HepG2 (cell line): ENCODE results near the gene RPEL1.

Source experiments
- BHLHE40 ChIP-seq: IDR thresholded peaks from 2 replicates; pipeline ENCODE4 v1.6.1; 2011; ENCODE audit warnings: low read length, improper control_type of control experiment
- CTCF ChIP-seq: sonication (generic); formaldehyde crosslinking; IDR thresholded peaks from 2 replicates; pipeline ENCODE4 v1.5.0; 2020; ENCODE audit warnings: mild to moderate bottlenecking, missing genetic modification reagents, moderate library complexity
- EZH2 ChIP-seq: conservative IDR thresholded peaks from 2 replicates; pipeline ENCODE4 v1.6.1; 2012; ENCODE audit warnings: mild to moderate bottlenecking, low read depth, low read length, moderate library complexity
- FLYWCH1 ChIP-seq: sonication (generic); formaldehyde crosslinking; IDR thresholded peaks from 2 replicates; pipeline ENCODE4 v1.8.1; 2023; ENCODE audit warnings: mild to moderate bottlenecking, missing genetic modification reagents
- FOXC1 ChIP-seq: sonication (generic); formaldehyde crosslinking; IDR thresholded peaks from 2 replicates; pipeline ENCODE4 v1.8.0; 2022; ENCODE audit warnings: mild to moderate bottlenecking, missing genetic modification reagents, borderline replicate concordance
- POLR2A ChIP-seq, 2 experiments: IDR thresholded peaks; 2 replicates each; pipeline ENCODE4 v1.6.1; 2011; ENCODE audit warnings: low read depth in 2 of 2, low read length in 2 of 2, mild to moderate bottlenecking in 1 of 2, moderate library complexity in 1 of 2; ENCODE audit not compliant: insufficient read depth in 1 of 2
- SKIL ChIP-seq: sonication (generic); formaldehyde crosslinking; IDR thresholded peaks from 2 replicates; pipeline ENCODE4 v1.8.0; 2022; ENCODE audit warnings: missing genetic modification reagents, mild to moderate bottlenecking, moderate library complexity, borderline replicate concordance
- SMARCC2 ChIP-seq: fragments of 450-650 bp; IDR thresholded peaks from 2 replicates; pipeline ENCODE4 v1.6.1; 2017; ENCODE audit warnings: antibody characterized with exemption, mild to moderate bottlenecking
- SSRP1 ChIP-seq: IDR thresholded peaks from 2 replicates; pipeline ENCODE4 v1.6.1; 2016; ENCODE audit warnings: control low read depth
- SUZ12 ChIP-seq: fragments of 150-350 bp; IDR thresholded peaks from 2 replicates; pipeline ENCODE4 v1.6.1; 2014; ENCODE audit warnings: low read depth, low read length
- ZNF274 ChIP-seq: sonication (generic); formaldehyde crosslinking; IDR thresholded peaks from 2 replicates; pipeline ENCODE4 v1.5.1; 2020; ENCODE audit warnings: mild to moderate bottlenecking, missing genetic modification reagents
- ZNF282 ChIP-seq: fragments of 450-650 bp; IDR thresholded peaks from 2 replicates; pipeline ENCODE4 v1.6.1; 2018; ENCODE audit not compliant: partially characterized antibody
- ZNF292 ChIP-seq: sonication (generic); formaldehyde crosslinking; IDR thresholded peaks from 2 replicates; pipeline ENCODE4 v1.8.1; 2022; ENCODE audit warnings: mild to moderate bottlenecking, low read depth, missing genetic modification reagents, borderline replicate concordance
- ZNF670 ChIP-seq: sonication (generic); formaldehyde crosslinking; IDR thresholded peaks from 2 replicates; pipeline ENCODE4 v1.8.0; 2022; ENCODE audit warnings: mild to moderate bottlenecking, missing genetic modification reagents, borderline replicate concordance

GRCh38 chr10:103273041-103273441 lies 27.4 kb downstream of the RPEL1 start:
- TF ChIP-seq ZNF274 (no peak), SKIL (CRISPR knock-in tag) (no peak), FOXC1 (no peak), SSRP1 (CRISPR knock-in tag) (no peak), ZNF292 (CRISPR knock-in tag) (no peak), BHLHE40 (no peak), EZH2 (no peak), FLYWCH1 (CRISPR knock-in tag) (no peak), ZNF282 (no peak), SMARCC2 (no peak), ZNF670 (CRISPR knock-in tag) (no peak), CTCF (CRISPR knock-in tag) (no peak), SUZ12 (no peak), POLR2A (IDR thresholded peaks at IDR 0.05; ENCODE audit: insufficient read depth in 1 of 2, low read depth in 2 of 2, low read length in 2 of 2) (no peak)
